Jurkat, Clone E6-1 (cell line): Measurements from ENCODE around the gene TWF2.
A peak's percentile ranks its signal among the peaks of the same experiment; 100 is the strongest.

Experiments
- DNase-seq: peaks from one replicate; pipeline ENCODE4 v3.0.0-alpha.2; 2011; ENCODE audit warnings: low read depth, low spot score
- H3K4me3 ChIP-seq: 2 replicates; pipeline ENCODE4 v1.5.1; 2011; ENCODE audit warnings: mild to moderate bottlenecking, low read length, control low read depth, moderate library complexity

The TWF2 gene

GRCh38 chr3:52227766-52228165 is 11.2 kb downstream of the TWF2 start:
- no peak for DNase-seq
- H3K4me3 ChIP-seq = no peak overlapping the region

- no peak for DNase-seq
- H3K4me3 ChIP-seq = no peak overlapping the region
Observed at GRCh38 chr3:52227117-52227516, 11.8 kb downstream of the TWF2 start.

GRCh38 chr3:52226229-52226817 is 12.6 kb downstream of the TWF2 start:
- no peak for DNase-seq
- no peak overlapping the region for H3K4me3 ChIP-seq

- H3K4me3 ChIP-seq = peak within 1 kb of the TSS; percentile 25
- peak; percentile 92 for DNase-seq
Observed at GRCh38 chr3:52225452-52226228, 13.3 kb downstream of the TWF2 start, which contains the start of gene TLR9. Gene TLR9, minus strand, starts transcription at chr3:52225645. Its CDS starts 116 bp downstream, at chr3:52225529.

- no peak for DNase-seq
- no peak overlapping the region for H3K4me3 ChIP-seq
Observed at GRCh38 chr3:52223449-52224408, 15.2 kb downstream of the TWF2 start.

GRCh38 chr3:52222319-52223221 is 16.4 kb downstream of the TWF2 start:
- H3K4me3 ChIP-seq = peak overlapping the region; percentile 23
- DNase-seq = no peak

- peak; percentile 72 for DNase-seq
- H3K4me3 ChIP-seq = peak overlapping the region; percentile 23
Observed at GRCh38 chr3:52221563-52222318, 17.2 kb downstream of the TWF2 start.

GRCh38 chr3:52221141-52221562 is 17.8 kb downstream of the TWF2 start:
- no peak overlapping the region for H3K4me3 ChIP-seq
- DNase-seq = no peak

GRCh38 chr3:52220380-52221026 is 18.5 kb downstream of the TWF2 start:
- no peak overlapping the region for H3K4me3 ChIP-seq
- peak; percentile 82 for DNase-seq

GRCh38 chr3:52218937-52219650 is 19.9 kb downstream of the TWF2 start:
- no peak for DNase-seq
- H3K4me3 ChIP-seq = no peak overlapping the region; the same call in 1 of the 2 replicates

- H3K4me3 ChIP-seq = peak overlapping the region; percentile 24
- DNase-seq = peak; percentile 60
Observed at GRCh38 chr3:52218454-52218853, 20.5 kb downstream of the TWF2 start.

- DNase-seq = no peak
- peak overlapping the region; percentile 24 for H3K4me3 ChIP-seq
Observed at GRCh38 chr3:52218026-52218425, 20.9 kb downstream of the TWF2 start.

GRCh38 chr3:52217409-52217805 is 21.6 kb downstream of the TWF2 start:
- peak overlapping the region; percentile 9 for H3K4me3 ChIP-seq
- DNase-seq = peak; percentile 45

GRCh38 chr3:52216585-52217408 is 22.2 kb downstream of the TWF2 start:
- peak; percentile 70 for DNase-seq
- peak overlapping the region; percentile 9 for H3K4me3 ChIP-seq

- no peak for DNase-seq
- no peak overlapping the region for H3K4me3 ChIP-seq
Observed at GRCh38 chr3:52215351-52215750, 23.6 kb downstream of the TWF2 start.

GRCh38 chr3:52213901-52214300 is 25.1 kb downstream of the TWF2 start:
- no peak overlapping the region for H3K4me3 ChIP-seq
- DNase-seq = no peak
